ENCODE measurements around the gene EZH2. TPM values are rescaled to one million over a fixed set of nuclear protein-coding genes. Genes with fewer than 3 reads are reported as not detected.

The EZH2 gene
- total RNA-seq, 1 experiment from 2014 or later = 35.4 TPM

DNA sequence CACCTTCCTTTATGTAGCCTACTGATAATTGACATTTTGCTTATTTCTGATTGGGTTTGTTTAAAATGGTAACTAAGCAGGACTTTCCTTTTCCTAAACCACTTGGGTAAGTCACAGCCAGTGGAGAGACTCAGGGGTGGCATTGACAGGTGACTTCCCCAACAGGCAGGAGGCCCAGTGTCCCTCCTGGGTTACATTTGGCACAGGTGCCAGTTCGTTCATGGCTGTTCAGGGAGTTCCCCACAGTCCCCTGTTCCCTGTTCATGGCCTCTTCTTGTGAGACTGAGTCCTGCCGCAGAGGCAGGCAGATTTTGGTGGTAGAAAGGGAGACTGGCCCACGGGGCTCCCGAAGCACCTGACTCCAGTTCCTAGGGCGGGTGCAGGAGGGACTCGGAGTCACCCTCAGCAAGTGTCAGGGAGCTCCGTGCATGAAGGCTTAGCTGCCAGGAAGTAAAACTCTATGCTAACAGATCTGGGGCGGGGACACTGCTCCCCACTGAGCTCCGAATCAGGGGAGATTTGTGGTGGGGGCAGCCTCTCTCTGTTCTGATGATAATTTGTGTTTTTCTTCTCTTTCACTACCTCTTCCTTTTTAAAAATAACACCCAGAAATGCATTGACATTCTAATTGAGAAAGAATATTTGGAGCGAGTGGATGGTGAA is 84.1 kb downstream of the EZH2 start (continued):
- TF ChIP-seq, protein P1, sequence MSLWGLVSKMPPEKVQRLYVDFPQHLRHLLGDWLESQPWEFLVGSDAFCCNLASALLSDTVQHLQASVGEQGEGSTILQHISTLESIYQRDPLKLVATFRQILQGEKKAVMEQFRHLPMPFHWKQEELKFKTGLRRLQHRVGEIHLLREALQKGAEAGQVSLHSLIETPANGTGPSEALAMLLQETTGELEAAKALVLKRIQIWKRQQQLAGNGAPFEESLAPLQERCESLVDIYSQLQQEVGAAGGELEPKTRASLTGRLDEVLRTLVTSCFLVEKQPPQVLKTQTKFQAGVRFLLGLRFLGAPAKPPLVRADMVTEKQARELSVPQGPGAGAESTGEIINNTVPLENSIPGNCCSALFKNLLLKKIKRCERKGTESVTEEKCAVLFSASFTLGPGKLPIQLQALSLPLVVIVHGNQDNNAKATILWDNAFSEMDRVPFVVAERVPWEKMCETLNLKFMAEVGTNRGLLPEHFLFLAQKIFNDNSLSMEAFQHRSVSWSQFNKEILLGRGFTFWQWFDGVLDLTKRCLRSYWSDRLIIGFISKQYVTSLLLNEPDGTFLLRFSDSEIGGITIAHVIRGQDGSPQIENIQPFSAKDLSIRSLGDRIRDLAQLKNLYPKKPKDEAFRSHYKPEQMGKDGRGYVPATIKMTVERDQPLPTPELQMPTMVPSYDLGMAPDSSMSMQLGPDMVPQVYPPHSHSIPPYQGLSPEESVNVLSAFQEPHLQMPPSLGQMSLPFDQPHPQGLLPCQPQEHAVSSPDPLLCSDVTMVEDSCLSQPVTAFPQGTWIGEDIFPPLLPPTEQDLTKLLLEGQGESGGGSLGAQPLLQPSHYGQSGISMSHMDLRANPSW (CRISPR knock-in tag; conservative IDR thresholded peaks at IDR 0.05; ENCODE audit: low read depth) = no peak

DNA sequence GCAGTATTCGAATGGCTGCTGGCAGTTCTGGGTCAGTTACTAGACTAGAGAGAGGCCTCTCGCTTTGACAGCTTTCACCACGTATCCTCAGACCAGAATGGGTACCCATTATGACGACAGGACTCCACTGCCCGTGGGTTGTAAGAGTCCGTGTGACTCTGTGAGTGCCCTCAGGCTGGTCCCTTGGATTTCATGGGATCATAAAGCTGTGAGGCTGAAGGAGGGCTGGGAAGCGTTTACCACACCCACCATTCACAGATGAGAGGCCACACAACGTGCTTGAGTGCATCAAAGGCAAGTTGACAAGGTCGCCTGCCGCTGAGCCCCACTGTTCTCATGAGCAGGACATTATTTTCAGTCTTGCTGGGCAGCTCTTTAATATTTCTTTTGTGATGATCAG is 87.2 kb downstream of the EZH2 start:
- no peak for DNase-seq (ENCODE audit: low spot score)
- Mint-ChIP-seq H3K27me3 (ENCODE audit: low read depth) (no peaks in the 10 kb centered on the region), H3K27ac (no peak overlapping the region), H3K4me3 (no peak overlapping the region), H3K9me3 (peaks cover 15% of the 10 kb centered on the region), H3K4me1 (peaks cover 38% of the 10 kb centered on the region), H3K36me3 (peaks cover 74% of the 10 kb centered on the region)
- ChIA-PET CTCF (no interaction called here), POLR2A (no interaction called here)
- ATAC-seq = no peak
- no peak for TF ChIP-seq NFATC4 (CRISPR knock-in tag; IDR thresholded peaks at IDR 0.05)
- no peak for TF ChIP-seq SMAD3 (CRISPR knock-in tag; IDR thresholded peaks at IDR 0.05; ENCODE audit: borderline replicate concordance)
- TF ChIP-seq PRRX2 (CRISPR knock-in tag; IDR thresholded peaks at IDR 0.05) = no peak
- no peak for TF ChIP-seq FOXP1 (CRISPR knock-in tag; IDR thresholded peaks at IDR 0.05; ENCODE audit: borderline replicate concordance)
- no peak for TF ChIP-seq IRF2 (CRISPR knock-in tag; IDR thresholded peaks at IDR 0.05; ENCODE audit: borderline replicate concordance, low read depth)
- no peak for TF ChIP-seq E2F1 (CRISPR knock-in tag; IDR thresholded peaks at IDR 0.05)
- no peak for TF ChIP-seq GTF2I (CRISPR knock-in tag; conservative IDR thresholded peaks at IDR 0.05)
- no peak for TF ChIP-seq ZBTB43 (CRISPR knock-in tag; IDR thresholded peaks at IDR 0.05)
- no peak for TF ChIP-seq ARID4B (CRISPR knock-in tag; IDR thresholded peaks at IDR 0.05; ENCODE audit: borderline replicate concordance)
- TF ChIP-seq NFYB (CRISPR knock-in tag; conservative IDR thresholded peaks at IDR 0.05; ENCODE audit: low read depth) = no peak
- no peak for TF ChIP-seq ELF4 (CRISPR knock-in tag; IDR thresholded peaks at IDR 0.05; ENCODE audit: low read depth)
- TF ChIP-seq ERG (CRISPR knock-in tag; IDR thresholded peaks at IDR 0.05) = no peak
- TF ChIP-seq CTCF (IDR thresholded peaks at IDR 0.05) = no peak
- no peak for TF ChIP-seq SOX15 (CRISPR knock-in tag; IDR thresholded peaks at IDR 0.05)
- TF ChIP-seq, protein P2, sequence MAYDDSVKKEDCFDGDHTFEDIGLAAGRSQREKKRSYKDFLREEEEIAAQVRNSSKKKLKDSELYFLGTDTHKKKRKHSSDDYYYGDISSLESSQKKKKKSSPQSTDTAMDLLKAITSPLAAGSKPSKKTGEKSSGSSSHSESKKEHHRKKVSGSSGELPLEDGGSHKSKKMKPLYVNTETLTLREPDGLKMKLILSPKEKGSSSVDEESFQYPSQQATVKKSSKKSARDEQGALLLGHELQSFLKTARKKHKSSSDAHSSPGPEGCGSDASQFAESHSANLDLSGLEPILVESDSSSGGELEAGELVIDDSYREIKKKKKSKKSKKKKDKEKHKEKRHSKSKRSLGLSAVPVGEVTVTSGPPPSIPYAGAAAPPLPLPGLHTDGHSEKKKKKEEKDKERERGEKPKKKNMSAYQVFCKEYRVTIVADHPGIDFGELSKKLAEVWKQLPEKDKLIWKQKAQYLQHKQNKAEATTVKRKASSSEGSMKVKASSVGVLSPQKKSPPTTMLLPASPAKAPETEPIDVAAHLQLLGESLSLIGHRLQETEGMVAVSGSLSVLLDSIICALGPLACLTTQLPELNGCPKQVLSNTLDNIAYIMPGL (CRISPR knock-in tag; IDR thresholded peaks at IDR 0.05) = no peak
- TF ChIP-seq, protein P3, sequence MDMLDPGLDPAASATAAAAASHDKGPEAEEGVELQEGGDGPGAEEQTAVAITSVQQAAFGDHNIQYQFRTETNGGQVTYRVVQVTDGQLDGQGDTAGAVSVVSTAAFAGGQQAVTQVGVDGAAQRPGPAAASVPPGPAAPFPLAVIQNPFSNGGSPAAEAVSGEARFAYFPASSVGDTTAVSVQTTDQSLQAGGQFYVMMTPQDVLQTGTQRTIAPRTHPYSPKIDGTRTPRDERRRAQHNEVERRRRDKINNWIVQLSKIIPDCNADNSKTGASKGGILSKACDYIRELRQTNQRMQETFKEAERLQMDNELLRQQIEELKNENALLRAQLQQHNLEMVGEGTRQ (CRISPR knock-in tag; IDR thresholded peaks at IDR 0.05) = no peak
